ENCODE data around the gene TIMP1. TPM values are rescaled to one million over a fixed set of nuclear protein-coding genes. Genes with fewer than 3 reads are reported as not detected.

TIMP1 gene
- total RNA-seq, 1 experiment from 2014 or later: 143 TPM

DNA sequence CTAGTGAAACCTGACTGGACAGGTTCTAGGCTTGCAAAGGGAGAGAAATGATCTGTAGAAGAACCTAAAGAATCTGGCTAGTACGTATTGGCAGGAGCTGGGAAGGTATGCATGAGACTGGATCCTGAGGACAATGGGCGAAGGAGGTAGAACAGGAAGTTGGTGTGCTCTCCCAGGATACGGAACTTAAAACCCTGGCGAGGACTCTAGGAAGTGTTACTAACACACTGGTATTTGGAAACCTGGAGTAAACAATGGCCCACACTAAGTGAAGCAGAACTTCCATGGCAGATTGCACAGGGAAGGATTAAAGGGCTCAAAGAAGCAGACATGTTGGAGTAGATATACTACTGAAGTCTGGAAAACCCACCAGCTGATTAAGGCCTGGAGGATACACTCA lies 28.3 kb downstream of the TIMP1 start:
- Mint-ChIP-seq H3K36me3 (ENCODE audit: insufficient read depth, unreplicated experiment) (no peaks in the 10 kb centered on the region), H3K9me3 (ENCODE audit: low read depth, unreplicated experiment) (peaks cover 3% of the 10 kb centered on the region), H3K4me3 (ENCODE audit: low read depth, unreplicated experiment) (no peak overlapping the region), H3K27ac (ENCODE audit: unreplicated experiment) (no peak overlapping the region), H3K4me1 (ENCODE audit: low read depth, unreplicated experiment) (no peaks in the 10 kb centered on the region), H3K27me3 (ENCODE audit: unreplicated experiment) (peaks cover 41% of the 10 kb centered on the region)
- intact Hi-C loops (cut with micrococcal nuclease; ENCODE audit: unreplicated experiment): no loop called here
- no TSS peak for BruUV-seq (replicated peaks)
- TF ChIP-seq, protein P1, sequence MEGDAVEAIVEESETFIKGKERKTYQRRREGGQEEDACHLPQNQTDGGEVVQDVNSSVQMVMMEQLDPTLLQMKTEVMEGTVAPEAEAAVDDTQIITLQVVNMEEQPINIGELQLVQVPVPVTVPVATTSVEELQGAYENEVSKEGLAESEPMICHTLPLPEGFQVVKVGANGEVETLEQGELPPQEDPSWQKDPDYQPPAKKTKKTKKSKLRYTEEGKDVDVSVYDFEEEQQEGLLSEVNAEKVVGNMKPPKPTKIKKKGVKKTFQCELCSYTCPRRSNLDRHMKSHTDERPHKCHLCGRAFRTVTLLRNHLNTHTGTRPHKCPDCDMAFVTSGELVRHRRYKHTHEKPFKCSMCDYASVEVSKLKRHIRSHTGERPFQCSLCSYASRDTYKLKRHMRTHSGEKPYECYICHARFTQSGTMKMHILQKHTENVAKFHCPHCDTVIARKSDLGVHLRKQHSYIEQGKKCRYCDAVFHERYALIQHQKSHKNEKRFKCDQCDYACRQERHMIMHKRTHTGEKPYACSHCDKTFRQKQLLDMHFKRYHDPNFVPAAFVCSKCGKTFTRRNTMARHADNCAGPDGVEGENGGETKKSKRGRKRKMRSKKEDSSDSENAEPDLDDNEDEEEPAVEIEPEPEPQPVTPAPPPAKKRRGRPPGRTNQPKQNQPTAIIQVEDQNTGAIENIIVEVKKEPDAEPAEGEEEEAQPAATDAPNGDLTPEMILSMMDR (IDR thresholded peaks at IDR 0.05; ENCODE audit: unreplicated experiment): no peak
- CTCF ChIA-PET: no interaction called here
- DNase-seq: no peak

DNA sequence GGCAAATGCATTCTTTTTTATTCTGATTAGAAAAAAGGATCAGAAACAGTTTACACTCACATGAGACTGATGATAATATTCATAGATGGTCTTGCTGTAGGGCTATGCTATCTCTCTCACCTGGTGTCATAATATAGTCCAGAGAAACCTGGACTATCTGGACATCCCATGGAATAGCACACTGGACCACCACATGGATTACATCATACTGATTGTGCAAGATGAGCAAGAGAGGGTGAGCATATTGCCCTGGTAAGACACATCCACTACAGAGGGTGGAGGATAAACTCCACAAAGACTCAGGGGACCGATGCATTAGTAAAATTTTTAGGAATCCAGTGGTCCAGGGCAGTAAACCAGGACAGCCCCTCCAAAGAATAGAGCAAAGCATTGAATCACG lies 29.3 kb downstream of the TIMP1 start:
- Mint-ChIP-seq H3K4me1 (ENCODE audit: low read depth, unreplicated experiment) (no peaks in the 10 kb centered on the region), H3K4me3 (ENCODE audit: low read depth, unreplicated experiment) (no peak overlapping the region), H3K9me3 (ENCODE audit: low read depth, unreplicated experiment) (peaks cover 3% of the 10 kb centered on the region), H3K27me3 (ENCODE audit: unreplicated experiment) (peaks cover 44% of the 10 kb centered on the region), H3K27ac (ENCODE audit: unreplicated experiment) (no peak overlapping the region), H3K36me3 (ENCODE audit: insufficient read depth, unreplicated experiment) (no peaks in the 10 kb centered on the region)
- no peak for DNase-seq
- TF ChIP-seq, protein P1 (IDR thresholded peaks at IDR 0.05; ENCODE audit: unreplicated experiment): no peak
- intact Hi-C loops (cut with micrococcal nuclease; ENCODE audit: unreplicated experiment): no loop called here
- CTCF ChIA-PET: no interaction called here
- no TSS peak for BruUV-seq (replicated peaks)

DNA sequence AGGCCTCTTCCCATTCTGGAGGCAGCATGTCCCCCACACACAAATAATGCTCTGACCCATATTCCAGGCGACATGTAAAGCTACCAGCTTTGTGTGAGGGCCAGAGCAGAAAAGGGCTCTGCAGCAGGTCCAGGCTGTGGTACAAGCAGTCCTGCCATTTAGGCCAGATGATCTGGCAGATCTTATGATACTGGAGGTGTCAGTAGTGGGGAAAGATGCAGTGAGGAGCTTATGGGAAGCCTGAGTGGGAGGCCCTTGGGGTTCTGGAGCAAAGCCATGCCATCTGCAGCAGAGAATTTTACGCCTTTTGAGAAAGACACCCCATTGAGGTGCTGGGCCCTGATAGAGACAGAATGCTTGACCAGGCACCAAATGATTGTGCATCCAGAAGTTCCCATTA lies 29.7 kb downstream of the TIMP1 start:
- intact Hi-C loops (cut with micrococcal nuclease; ENCODE audit: unreplicated experiment): no loop called here
- BruUV-seq (replicated peaks): no TSS peak
- H3K27me3 Mint-ChIP-seq (ENCODE audit: unreplicated experiment): peaks cover 48% of the 10 kb centered on the region
- DNase-seq: no peak
- H3K27ac Mint-ChIP-seq (ENCODE audit: unreplicated experiment): no peak overlapping the region
- H3K4me3 Mint-ChIP-seq (ENCODE audit: low read depth, unreplicated experiment): no peak overlapping the region
- TF ChIP-seq, protein P1 (IDR thresholded peaks at IDR 0.05; ENCODE audit: unreplicated experiment): no peak
- no peaks in the 10 kb centered on the region for H3K36me3 Mint-ChIP-seq (ENCODE audit: insufficient read depth, unreplicated experiment)
- no peaks in the 10 kb centered on the region for H3K4me1 Mint-ChIP-seq (ENCODE audit: low read depth, unreplicated experiment)
- CTCF ChIA-PET: no interaction called here
- H3K9me3 Mint-ChIP-seq (ENCODE audit: low read depth, unreplicated experiment): peaks cover 3% of the 10 kb centered on the region

DNA sequence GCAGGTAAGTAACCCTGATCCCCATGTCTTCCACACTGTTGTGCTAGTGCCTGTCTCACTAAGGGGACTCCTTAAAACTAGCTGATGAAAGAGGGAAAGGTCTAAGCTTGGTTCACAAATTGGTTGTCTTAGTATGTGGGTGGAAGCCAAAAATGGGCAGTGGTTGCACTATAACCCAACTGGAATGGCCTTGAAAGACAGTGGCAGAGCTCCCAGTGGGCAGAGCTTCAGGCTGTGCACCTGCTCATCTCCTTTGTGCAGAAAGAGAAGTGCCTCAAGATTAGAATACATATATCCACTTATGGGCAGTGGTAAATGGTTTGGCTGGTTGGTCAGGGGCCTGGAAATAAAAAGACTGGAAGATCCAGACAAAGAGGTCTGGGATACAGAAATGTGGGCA lies 30.2 kb downstream of the TIMP1 start:
- Mint-ChIP-seq H3K27ac (ENCODE audit: unreplicated experiment) (no peak overlapping the region), H3K9me3 (ENCODE audit: low read depth, unreplicated experiment) (peaks cover 3% of the 10 kb centered on the region), H3K4me1 (ENCODE audit: low read depth, unreplicated experiment) (no peaks in the 10 kb centered on the region), H3K36me3 (ENCODE audit: insufficient read depth, unreplicated experiment) (no peaks in the 10 kb centered on the region), H3K4me3 (ENCODE audit: low read depth, unreplicated experiment) (no peak overlapping the region), H3K27me3 (ENCODE audit: unreplicated experiment) (peaks cover 52% of the 10 kb centered on the region)
- TF ChIP-seq, protein P1 (IDR thresholded peaks at IDR 0.05; ENCODE audit: unreplicated experiment): no peak
- no TSS peak for BruUV-seq (replicated peaks)
- DNase-seq: no peak
- intact Hi-C loops (cut with micrococcal nuclease; ENCODE audit: unreplicated experiment): no loop called here
- CTCF ChIA-PET: no interaction called here

All from Calu3 (cell line).